Ramos (cell line): ENCODE results near the gene DEGS2.

Experiments used
- in situ Hi-C: fragments of 300-500 bp; cut with MboI; formaldehyde crosslinking; loops from one replicate; pipeline ENCODE4 v1.14.3; 2022; ENCODE audit warnings: low sequenced_read_pairs; ENCODE audit not compliant: unreplicated experiment

DEGS2 gene

DNA sequence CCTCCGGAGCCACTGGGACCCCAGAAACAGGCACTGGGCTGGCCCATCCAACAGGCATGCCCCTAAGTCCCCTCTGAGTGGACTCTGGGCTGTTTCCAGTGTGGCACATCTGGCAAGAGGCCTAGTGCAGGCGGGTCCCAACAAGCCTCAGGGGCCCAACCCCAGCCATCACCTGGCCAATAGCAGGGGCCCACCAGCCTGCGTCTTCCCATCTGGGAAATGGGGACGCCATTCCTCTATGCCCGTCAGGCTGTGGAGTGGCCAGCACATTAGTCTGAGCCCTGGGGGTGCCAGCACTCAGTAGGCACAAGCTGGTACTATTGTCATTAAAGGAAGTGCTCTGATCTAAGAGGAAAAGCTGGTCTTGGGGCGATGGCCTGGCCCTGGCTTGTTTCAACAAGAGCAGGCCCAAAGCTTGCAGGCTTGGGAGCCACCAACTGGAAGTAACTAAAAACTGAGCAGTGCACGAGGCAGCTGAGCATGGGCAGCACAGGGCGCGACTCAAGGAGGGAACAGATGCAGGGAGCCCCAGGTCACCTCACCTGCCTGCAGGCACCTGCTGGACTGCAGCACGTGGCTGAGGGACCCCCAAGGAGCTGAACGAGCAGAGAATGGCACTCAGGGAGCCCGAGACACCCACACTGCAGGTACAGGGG lies 8.4 kb downstream of the DEGS2 start:
- in situ Hi-C loops: no loop called here

DNA sequence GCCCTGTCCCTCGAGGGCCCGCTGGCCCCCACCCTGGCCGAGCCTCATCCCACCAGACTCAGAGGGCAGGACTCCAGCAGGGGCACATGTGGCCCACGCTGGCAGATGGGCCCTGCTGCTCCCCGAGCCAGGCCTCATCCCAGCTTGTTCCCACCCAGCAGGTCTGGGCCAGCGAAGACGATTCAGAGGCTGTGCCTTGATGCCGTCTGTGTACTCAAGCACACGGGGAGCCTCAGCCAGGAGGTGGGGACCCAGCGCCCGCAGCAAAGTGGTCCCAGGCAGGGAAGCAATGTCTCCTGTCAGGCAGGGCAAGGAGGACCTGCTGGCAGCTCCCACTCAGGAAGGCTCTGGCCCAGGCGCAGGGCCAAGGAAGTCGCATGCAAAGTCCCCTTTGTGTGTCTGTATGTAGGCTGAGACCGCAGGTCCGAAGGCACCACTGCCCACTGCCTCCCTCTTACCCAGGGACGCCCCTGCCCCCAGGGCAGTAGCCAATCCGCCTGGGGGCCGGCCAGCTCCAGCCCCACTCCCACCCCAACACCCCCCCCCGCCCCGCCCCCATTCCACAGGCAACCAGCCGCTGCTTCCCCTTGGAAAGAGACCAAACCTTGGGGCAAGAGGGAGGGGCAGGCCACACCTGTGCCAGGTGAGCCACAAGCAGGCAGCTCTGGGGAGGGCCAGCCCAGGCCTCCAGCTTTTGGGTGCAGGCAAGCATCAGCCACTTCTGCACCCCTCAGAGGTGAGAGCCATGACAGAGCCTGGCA lies 9.4 kb downstream of the DEGS2 start:
- in situ Hi-C loops: no loop called here

DNA sequence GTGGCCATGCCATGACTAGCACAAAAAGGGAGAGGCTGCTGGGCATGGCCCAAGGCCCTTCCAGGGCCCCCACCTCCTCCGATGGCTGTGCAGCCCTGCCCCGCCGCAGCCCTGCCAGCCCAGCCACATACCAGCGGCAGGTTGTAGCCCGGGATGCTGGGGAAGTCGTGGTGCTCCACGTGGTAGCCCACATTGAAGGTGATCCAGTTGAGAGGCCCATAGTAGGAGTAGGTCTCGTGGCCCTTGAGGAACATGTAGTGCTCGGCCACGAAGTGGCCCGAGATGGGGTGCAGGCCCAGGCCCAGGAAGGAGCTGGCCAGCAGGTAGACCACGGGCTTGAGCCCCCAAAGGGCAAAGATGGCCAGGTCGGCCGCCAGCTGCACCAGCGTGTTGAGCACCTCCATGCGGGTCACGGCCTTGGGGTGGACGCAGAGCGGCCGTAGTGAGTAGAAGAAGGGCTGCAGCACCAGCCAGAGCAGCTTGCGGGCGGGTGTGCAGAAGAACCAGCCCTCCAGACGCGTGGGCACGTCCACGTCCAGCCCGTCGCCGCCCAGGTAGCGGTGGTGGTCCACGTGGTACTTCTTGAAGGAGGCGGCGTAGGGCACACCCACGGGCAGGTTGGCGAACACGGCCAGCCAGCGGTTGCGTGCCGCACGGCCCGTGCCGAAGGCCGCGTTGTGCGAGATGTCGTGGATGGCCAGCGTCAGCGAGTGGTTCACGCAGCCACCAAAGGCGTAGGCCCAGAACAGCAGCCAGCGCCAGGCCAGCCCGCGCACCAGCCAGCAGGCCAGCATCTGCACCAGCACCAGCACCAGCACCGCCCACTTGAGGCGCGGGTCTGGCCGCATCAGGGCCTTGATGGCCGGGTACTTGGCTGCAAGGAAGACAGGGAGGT lies 10.4 kb downstream of the DEGS2 start:
- in situ Hi-C loops: no loop called here

DNA sequence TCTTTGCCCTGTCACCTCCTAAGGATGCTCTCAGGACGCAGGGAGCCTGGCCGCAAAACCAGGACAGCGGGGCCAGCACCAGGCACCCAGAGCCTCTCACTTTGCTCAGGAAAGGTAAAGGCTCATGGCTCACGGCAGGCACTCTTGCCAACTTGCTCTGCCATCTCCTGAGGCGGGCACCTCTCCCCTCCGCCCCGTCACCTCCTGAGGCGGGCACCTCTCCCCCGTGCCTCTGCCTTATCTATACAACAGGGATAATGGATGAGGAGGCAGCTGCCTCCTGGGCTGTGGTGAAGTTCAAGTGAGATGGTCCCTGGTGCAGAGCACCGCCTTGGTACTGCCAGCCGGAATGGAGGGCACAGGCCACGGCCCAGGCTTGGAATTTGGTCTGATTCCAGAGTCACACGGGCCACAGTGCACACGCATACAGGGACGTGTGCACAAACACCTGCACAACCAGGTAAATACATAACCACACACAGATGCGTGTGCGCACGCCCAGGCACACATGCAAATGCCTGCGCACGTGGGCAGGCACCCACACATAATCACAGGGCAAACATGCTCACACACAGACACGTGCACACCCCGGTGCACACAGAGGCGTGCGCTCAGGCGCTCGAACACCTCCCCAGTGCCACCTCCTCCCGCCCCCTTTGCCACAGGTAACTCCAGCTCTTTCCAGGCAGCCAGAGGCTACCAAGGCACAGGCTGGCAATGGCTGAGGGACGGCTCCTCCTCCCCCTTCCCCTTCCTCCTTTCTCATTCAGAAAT lies 11.6 kb downstream of the DEGS2 start:
- in situ Hi-C loops: no loop called here

DNA sequence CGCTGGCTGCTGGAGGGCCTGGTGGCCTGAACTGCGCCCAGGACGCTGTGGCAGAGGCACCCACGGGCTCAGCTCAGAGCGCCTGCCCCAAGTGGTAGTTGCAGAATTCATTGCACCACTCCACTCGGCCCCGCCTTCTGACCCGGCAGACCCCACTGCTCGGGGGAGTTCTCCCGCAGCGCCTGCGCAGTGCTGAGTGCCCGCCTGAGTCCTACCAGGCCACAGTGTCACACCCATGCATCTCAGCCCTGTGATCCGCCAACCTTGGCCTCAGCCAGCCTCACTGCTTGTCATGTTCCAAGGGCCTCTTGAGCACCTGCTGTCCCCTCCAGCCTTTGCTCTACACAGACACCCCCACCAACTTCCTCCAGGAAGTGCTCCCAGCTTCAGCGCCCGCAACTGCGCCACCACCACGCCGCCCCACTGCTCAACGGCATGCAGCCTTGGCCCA lies 12.2 kb downstream of the DEGS2 start:
- in situ Hi-C loops: no loop called here

DNA sequence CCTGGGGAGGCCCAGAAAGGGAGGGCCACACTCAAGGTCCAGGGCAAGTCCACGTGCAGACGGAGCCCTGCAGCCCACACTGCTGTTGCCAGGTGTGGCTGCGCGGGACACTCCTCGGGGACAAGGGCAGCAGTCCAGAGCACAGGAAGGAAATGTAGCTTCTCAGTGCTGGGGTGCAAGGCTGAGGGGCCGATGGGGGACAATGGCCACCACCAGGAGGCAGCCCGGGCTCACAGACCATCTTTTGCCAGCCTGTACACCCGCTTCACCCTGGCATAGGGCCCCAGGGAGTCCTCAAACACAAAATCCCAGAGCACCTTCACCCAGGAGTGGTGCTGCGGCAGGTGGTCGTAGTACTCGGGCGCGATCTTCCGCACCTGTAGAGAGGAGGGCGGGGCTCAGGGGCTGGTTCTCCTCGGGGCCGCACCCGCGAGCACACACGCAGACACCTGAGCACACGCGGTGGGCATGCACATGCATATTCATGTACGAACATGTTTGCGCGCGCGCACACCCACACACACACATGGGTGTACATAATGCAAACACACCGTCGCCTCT lies 12.8 kb downstream of the DEGS2 start:
- in situ Hi-C loops: no loop called here

DNA sequence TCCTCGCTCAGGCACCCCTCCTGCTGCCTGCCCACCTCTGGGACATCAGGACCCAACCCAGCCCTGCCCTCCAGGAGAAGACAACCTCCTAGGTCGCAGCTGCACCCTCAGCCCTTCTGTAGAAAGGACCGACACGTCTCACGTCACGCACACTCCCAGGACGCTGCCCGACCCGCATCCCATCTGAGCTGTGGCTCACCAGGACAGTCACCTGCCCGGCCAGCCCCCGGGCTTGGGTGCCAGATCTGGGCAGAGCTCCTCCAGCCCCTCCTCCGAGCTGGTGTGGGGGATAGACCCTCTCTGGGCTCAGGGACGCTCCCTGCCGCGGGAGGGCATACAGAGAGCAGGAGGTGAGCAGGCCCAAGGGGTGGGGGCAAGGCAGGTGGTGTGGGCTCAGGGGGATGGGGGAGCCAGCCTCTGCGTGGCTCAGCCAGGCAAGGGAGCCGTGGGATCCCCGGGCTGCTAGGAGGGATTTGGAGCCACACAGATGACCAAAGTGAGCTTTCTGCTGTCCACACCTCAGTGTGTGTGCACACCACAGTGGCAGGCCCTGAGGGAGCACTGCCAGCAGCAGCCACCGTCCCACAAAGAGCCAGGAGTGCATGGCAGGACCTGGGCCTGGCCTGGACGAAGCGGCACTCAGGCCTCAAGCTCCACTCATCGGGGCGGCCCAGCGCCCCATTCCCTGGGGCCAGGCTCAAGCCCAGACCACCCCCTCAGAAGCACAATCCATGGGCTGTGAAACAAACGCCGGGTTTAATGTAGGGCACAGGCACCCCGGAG lies 13.6 kb downstream of the DEGS2 start:
- in situ Hi-C loops: no loop called here

DNA sequence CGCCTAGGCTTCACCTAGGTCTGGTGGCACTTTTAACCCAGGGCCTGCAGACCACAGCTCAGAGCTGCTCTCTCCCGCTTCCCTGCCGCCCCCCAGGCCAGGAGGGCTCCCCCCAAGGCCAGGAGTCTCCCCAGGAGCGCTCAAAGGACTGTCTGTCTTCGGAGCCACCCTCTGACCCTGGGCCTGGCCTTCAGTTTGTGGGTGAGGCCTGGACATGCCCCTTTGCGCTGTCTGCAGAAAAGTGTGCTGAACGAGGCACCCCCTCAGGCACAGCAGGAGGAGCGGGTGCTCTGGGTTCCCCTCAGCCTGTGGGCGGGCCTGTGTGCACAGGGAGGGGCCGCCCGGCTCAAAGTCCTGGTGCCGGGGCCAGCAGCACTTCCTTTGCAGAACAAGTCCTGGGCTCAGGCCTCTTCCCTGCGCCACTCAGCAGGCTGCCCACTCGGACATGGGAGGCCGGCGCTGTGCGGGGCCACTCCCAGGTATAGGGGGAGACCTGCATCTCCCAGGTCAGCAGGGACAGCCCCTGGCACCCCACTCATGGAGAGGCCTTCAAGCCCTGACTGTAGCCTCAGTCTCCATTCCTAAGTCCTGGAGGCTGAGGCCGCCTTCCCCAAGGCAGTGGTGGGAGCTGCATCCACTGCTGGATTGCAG lies 14.3 kb downstream of the DEGS2 start:
- in situ Hi-C loops: no loop called here

DNA sequence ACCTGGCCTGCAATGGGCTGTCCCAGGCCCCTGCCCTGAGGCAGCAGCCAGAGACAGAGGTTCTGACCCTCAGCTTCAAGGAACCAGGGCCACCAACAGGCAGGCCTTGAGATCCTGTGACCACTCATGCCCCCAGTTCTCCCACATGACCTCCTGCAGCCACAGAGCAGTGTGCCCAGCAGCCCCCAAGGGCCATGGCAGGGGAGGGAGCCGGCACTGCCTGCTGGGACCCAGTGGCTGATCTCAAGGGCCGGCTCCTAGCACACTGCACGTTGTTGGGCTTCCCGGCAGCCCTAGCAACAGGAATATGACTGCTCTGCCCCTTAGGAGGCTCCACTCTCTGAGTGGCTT lies 14.8 kb downstream of the DEGS2 start:
- in situ Hi-C loops: no loop called here

DNA sequence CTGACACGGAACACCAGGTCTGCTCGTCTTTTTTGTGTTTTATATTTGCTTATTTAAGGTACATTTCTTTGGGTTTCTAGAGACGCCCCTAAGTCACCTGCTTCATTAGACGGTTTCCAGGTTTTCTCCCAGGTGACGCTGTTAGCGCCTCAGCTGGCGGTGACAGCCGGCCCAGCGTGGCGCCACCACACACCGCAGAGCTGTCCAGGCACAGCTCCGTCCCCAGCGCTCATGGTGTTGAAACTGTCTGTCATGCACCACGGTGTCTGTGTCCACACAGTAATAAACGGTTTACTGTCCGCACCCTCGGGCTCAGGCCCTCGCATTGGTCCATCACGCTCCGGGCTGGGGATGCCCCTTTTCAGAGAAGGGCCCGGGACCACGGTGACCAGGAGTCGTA lies 15.5 kb downstream of the DEGS2 start:
- in situ Hi-C loops: no loop called here

DNA sequence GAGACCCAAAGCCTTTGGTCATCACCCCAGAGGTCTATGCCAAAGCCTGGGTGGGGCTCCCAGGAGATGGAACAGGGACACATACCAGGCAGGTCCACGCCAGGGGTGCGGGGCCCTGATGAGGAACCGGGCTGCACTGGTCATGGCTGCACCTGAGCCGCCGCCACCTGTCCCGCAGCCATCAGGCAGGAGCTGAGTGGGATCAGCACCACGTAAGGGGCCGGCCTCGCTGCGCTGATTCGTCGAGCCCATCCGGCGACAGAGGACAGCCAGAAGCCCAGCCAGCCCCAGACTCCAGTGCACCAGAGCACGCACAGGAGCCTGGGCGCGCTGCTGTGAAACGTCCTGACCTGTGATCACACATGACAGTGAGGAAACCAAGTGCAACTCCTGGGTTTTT lies 15.9 kb downstream of the DEGS2 start:
- in situ Hi-C loops: no loop called here

DNA sequence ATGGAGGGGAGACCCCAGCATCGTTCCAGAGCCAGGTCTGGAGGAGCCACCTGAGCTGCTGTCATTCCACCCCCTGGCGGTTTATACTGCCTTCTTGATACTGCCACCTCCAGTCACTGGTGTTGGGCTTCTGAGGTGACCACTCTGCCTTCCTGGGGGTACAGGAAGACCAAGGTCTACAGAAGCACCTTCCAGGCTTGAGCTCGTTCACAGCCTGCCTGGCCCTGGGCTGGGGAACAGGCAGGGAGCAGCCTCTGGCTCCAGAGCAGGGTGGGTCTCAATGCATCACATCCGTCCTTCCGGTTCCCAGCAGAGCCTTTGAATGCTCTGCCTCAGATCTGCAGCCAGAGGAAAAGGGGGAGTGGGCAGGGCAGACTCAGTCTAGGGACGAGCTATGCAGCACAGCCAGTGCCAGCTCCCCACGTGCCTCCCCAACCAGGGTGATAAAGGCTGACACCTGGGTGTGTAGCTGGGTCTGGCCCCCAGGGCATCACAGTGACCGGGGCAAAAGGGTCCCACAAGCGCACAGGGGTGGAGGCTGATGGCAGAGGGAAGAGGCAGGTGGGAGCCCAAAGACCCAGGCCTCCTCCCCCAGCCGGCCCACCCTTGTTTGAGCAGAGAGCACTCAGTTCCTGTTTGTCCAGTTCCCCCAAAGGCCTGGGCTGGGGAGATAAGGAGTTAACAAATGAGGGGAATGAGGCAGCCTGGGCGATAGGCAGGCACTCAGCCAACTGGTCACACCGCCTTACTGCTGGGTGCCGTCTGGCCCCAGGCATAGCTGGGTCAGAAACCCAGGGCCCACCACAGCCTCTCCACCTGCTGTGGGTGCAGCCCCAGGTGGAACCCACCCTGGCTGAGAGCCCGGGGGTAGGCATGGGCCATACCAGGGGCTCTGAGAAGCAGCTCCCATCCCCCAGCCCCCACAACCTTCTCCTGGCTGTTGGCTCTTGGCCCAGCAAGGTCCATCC lies 17.1 kb downstream of the DEGS2 start:
- in situ Hi-C loops: no loop called here

DNA sequence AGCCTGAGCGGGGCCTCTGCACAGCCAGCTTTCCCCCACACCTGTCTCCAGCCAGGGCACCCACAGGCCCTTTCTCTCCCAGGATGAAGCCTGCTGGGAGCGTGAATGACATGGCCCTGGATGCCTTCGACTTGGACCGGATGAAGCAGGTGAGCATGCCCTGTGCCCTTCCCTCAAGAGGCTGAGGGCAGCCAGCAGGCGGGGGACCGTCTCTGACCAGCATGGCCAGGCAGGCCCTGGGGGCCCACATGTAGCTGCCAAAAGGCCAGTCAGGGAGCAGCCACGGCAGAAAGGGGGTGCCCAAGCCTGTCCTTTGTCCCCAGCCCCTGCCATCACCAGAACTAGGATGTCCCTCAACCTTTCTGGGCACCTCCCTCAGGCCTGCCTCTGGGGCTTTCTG lies 18.3 kb downstream of the DEGS2 start:
- in situ Hi-C loops: no loop called here

DNA sequence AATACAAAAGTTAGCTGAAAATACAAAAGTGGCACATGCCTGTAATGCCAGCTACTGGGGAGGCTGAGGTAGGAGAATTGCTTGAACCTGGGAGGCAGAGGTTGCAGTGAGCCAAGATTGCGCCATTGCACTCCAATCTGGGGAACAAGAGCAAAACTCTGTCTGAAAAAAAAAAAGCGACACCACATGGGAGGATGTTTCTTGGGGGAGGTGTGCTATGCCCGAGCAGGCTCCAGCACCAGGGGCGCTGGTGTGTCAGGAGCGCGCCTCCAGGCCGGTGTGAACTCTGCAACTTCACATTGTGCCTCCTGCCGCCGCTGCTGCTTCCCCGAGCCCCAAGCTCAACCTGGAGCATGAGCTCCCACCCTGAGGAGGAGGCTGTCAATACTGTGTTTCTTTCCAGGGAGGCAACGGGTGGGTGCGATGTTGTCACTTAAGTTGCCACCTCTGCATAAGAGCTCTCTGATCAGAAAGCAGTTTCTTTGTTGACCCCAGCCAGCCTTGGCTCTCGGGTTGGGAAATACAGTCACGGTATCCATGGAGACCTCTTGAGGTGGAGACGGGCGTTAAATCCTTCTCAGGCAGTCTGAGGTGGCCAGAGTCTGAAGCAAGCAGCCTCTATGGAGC lies 18.9 kb downstream of the DEGS2 start:
- in situ Hi-C loops: no loop called here

DNA sequence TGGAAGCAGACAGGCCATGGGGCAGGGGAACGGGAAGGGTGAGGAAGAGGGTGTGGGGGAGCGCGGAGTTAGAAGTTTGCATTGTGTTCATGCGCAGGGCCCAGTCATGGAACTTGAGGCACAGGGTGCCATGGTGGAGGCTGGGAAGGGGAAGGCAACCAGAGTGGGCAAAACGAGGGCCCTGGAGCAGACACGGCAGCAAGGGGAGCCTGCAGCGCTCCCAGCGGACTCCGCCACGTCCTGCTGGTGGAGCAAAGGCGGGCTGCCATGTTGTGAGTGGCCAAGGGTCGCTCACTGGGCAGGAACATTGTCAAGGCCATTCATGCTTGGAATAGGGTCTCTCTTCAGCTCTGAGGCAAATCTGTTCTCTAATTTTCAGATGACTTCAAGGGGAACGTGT lies 20.5 kb downstream of the DEGS2 start:
- in situ Hi-C loops: no loop called here

DNA sequence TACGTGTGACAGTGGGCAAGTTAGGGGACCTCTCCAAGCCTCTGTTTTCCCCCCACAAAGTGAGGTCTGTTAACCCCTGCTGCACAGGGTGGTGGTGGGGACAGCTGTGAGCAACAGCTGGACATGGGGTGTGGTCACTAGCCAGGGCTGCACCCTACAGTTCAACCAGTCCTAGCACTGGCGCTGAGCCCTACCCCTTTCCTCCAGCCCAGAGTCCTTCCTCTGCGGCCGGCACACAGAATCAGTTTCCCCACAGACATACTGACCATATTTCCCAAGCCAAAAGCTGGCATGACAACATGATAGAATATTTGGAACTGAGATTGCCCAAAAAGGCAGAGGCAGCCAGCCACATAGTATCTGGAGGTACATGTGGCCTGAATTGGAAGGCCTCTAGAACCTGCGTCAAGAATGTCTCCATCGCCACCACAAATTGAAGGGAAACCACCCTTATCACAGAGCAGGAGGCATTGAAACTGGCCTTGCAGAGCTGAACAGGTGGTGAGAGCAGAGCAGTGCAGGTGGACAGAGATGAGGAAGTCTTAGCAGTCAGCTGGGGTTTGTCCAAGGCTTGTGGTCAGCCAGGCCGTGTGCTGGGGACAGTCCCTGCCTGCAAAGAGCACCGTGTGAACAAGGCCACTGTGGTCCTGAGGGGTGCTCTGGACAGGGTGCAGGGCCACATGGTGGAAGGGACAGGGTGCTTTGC lies 21.2 kb downstream of the DEGS2 start:
- in situ Hi-C loops: no loop called here

DNA sequence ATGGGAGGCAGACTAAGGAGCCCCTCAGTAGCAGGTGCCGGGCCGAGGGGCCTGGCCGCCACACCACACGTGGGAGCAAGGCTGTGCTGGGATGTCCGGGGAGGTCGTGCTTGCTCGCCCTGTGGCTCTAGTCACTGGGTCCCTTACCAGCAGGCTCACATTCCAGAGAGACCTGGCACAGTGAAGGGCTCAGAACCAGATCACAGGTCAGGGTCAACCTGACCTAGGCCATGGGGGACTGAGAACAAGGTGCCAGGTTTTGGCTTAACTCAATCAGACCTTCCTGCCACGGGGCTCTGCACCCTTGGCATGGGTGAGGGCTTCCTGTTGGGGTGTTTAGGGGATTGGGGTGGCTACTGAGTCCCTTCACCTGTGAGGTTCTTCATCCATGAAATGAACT lies 22.3 kb downstream of the DEGS2 start:
- in situ Hi-C loops: no loop called here
